Immature natural killer cell (primary cell): ENCODE results near the gene MXI1. TPM values are rescaled to one million over a fixed set of nuclear protein-coding genes. Genes with fewer than 3 reads are reported as not detected.
"Not testable (repeated sequence)": the region's sequence is repeated elsewhere in the genome, so short reads cannot be mapped to it uniquely, and the experiment has no call there.

Experiments used
- DNase-seq, 3 donors: peaks; one replicate each; pipeline ENCODE4 v3.0.0; 2022; ENCODE audit warnings: mixed read lengths in 1 of 3
- H3K27ac Mint-ChIP-seq, 6 donors: one replicate each; pipeline ENCODE4 v1.8.0; 2020; ENCODE audit warnings: mixed read lengths in 6 of 6, mild to moderate bottlenecking in 5 of 6, inconsistent platforms in 4 of 6, moderate library complexity in 3 of 6
- H3K27me3 Mint-ChIP-seq, 3 donors: one replicate each; pipeline ENCODE4 v1.8.0; 2020 to 2021; ENCODE audit warnings: low read depth in 3 of 3, mild to moderate bottlenecking in 3 of 3, mixed read lengths in 3 of 3, moderate library complexity in 3 of 3, inconsistent platforms in 1 of 3
- H3K36me3 Mint-ChIP-seq, 3 donors: one replicate each; pipeline ENCODE4 v1.8.0; 2020; ENCODE audit warnings: mixed read lengths in 3 of 3, inconsistent platforms in 2 of 3, mild to moderate bottlenecking in 2 of 3
- H3K4me1 Mint-ChIP-seq, 2 donors: one replicate each; pipeline ENCODE4 v1.8.0; 2020; ENCODE audit warnings: inconsistent platforms in 2 of 2, mild to moderate bottlenecking in 2 of 2, mixed read lengths in 2 of 2, moderate library complexity in 1 of 2
- H3K4me3 Mint-ChIP-seq, 5 donors: one replicate each; pipeline ENCODE4 v1.8.0; 2020; ENCODE audit warnings: mild to moderate bottlenecking in 5 of 5, mixed read lengths in 5 of 5, inconsistent platforms in 3 of 5, moderate library complexity in 3 of 5
- H3K9me3 Mint-ChIP-seq, 6 donors: one replicate each; pipeline ENCODE4 v1.8.0; 2020; ENCODE audit warnings: mild to moderate bottlenecking in 6 of 6, mixed read lengths in 6 of 6, inconsistent platforms in 4 of 6, moderate library complexity in 3 of 6
- polyA plus RNA-seq, 3 donors: library from polyadenylated mRNA; unstranded; fragments of 300-500 nt; fragmentation: Illumina TruSeq; gene quantifications; one replicate each; pipeline ENCODE4 v1.2.3, GENCODE V29; 2021

MXI1 gene
- polyA plus RNA-seq, 3 donors from 2014 or later = 7.1 to 11.4 (median 9.7) TPM

- DNase-seq, H3K36me3 Mint-ChIP-seq, H3K4me3 Mint-ChIP-seq, H3K27ac Mint-ChIP-seq, H3K4me1 Mint-ChIP-seq, H3K9me3 Mint-ChIP-seq: not testable (repeated sequence)
- H3K27me3 Mint-ChIP-seq = peaks cover 13 to 27% (median 23%) of the 10 kb centered on the region in 3 donors
Observed at GRCh38 chr10:110201046-110201445, 6.4 kb upstream of the MXI1 start.

DNA sequence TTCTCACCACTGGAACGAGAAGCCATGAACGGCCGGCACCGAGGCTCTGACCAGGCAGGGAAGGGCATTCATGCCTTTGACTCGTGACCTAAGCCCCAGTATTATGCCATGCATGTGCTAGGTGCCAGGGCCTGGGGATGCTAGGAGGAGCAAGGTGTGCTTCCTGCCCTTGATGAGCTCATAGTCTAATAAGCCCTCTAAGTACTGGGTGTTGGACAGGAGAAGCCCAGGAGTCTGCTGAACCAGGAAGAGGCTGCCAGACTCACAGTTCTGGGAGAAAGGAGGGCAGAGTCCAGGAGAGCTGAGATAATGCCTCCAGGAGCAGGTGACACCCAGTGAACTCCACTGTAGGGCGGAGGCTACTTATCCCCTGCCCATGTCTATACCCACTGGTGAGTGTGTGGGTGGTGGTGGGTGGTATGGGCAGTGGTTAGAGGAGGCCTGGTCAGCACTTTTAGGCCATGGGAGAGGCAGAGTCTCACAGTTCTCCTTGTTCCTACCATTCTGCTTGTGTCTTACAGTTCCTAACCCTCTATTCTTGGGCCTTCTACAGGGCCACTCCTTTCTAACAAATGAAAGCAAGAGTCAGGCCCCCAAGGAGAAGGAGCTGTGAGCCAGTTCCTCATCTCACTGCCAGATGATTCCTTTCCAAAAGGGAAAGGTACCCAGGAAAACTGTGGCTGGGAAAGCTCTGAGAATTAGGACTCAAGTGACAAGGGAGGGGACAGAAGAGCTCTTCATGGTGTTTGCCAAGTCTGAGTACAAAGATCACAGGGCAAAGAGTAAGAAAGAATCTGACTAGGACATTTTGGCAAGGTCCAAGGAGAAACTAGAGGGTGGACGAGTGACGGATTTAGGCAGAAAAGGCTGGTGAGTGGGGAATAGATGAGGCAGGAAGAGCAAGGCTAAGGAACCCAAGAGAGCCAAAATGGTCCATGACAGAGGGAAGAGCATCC lies 3.6 kb upstream of the MXI1 start:
- Mint-ChIP-seq H3K4me3 (no peak overlapping the region), H3K36me3 (peaks cover 0 to 3% (median 0%) of the 10 kb centered on the region in 3 donors), H3K9me3 (no peaks in the 10 kb centered on the region), H3K27me3 (peaks cover 13 to 31% (median 30%) of the 10 kb centered on the region in 3 donors), H3K27ac (no peak overlapping the region), H3K4me1 (peaks cover 17 to 20% of the 10 kb centered on the region in 2 donors)
- no peak for DNase-seq

DNA sequence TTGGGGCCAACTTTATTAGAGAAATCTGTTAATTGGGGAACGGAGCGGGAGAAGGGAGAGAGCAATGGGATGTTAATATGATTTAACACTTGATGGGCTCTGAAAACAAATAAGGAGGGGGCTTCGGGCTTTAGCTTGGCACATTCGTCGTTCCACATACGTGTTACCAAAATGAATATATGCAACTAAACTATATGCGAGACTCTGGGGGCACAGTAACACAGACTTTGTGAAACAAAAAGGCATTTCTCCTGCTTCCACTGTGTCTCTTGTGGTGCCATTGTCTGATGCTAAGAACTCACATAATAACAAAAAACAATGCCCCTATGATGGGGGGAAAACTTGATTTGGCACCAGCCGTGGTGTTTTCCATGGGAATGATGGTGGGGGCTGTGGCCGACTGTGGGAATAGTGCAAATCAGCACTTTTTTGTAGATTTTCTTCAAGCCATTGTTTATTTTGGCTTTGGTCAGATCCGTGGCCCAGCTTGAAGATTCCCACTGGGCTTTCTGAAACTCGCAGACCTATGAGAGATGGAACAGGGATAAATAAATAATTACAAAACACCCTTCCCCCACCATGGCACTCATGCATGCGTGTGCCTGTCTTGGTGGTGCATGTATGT lies 2.2 kb upstream of the MXI1 start:
- H3K27me3 Mint-ChIP-seq = peaks cover 21 to 37% (median 36%) of the 10 kb centered on the region in 3 donors
- peaks cover 0 to 1% (median 0%) of the 10 kb centered on the region in 6 donors for H3K9me3 Mint-ChIP-seq
- peak overlapping the region in 1 of 5 donors; percentile 27 for H3K4me3 Mint-ChIP-seq
- no peak for DNase-seq
- H3K4me1 Mint-ChIP-seq = peaks cover 25 to 31% of the 10 kb centered on the region in 2 donors
- no peak overlapping the region for H3K27ac Mint-ChIP-seq
- H3K36me3 Mint-ChIP-seq = peaks cover 0 to 3% (median 0%) of the 10 kb centered on the region in 3 donors

- Mint-ChIP-seq H3K36me3 (no peaks in the 10 kb centered on the region), H3K4me3 (peak overlapping the region; percentile 93 to 98 (median 93)), H3K27me3 (peaks cover 17 to 42% (median 36%) of the 10 kb centered on the region in 3 donors), H3K4me1 (peaks cover 45 to 52% of the 10 kb centered on the region in 2 donors), H3K27ac (peak overlapping the region; percentile 41 to 79 (median 72)), H3K9me3 (peaks cover 0 to 4% (median 0%) of the 10 kb centered on the region in 6 donors)
- peak; percentile 31 to 48 (median 40) for DNase-seq
Observed at GRCh38 chr10:110207805-110208613, 604 bp downstream of the MXI1 start.

DNA sequence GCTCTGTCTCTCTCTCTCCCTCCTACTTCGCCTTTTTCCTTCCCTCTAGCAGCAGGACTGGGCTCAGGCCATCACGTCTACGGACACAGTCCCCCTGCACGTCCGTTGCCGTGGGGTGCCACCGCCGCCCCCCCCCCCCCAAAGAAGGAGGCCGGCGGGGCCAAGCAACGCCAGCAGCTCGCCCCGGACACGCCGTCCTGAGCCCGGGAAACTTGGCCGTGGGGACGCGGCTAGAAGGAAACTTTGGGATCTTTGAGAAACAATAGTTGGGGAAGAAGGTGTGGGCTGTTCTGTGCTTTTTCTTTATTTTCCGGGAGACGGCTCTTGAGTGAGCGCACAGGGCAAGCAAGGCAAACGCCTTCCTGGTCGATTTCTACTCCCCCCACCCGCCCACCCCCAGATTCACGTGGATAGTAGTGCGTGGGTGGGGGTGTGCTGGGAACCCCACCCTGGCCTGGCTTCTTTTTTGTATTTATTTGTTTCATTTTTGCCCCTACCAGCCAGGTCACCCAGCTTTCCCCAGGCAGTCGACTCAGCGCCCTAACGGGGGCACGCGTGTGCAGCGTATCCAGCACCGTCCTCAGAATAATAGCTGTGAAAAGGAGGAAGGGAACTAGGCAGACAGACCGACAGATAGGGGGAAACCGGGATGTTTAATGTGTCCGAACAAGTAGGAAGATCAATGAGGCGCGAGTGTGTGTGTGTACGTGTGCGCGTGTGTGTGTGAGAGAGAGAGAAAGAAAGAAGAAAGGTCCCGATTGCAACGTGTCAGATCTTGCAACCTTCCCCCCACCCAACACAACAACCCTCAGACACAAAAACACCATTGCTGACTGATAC lies 1.4 kb downstream of the MXI1 start:
- Mint-ChIP-seq H3K4me3 (peak overlapping the region; percentile 93 to 98 (median 93)), H3K27me3 (peaks cover 17 to 42% (median 39%) of the 10 kb centered on the region in 3 donors), H3K36me3 (no peaks in the 10 kb centered on the region), H3K9me3 (peaks cover 0 to 7% (median 0%) of the 10 kb centered on the region in 6 donors), H3K4me1 (peaks cover 45 to 52% of the 10 kb centered on the region in 2 donors), H3K27ac (peak overlapping the region; percentile 46 to 90 (median 72))
- peak; percentile 17 to 24 (median 21) for DNase-seq

GRCh38 chr10:110209454-110209925 lies 2.1 kb downstream of the MXI1 start:
- H3K36me3 Mint-ChIP-seq = no peaks in the 10 kb centered on the region

GRCh38 chr10:110209926-110210673 lies 2.7 kb downstream of the MXI1 start:
- DNase-seq = peak; percentile 50 to 72 (median 63)
- Mint-ChIP-seq H3K9me3 (peaks cover 0 to 7% (median 0%) of the 10 kb centered on the region in 6 donors), H3K27ac (peak overlapping the region; percentile 65 to 97 (median 86)), H3K4me3 (peak overlapping the region; percentile 93 to 98 (median 96)), H3K36me3 (no peaks in the 10 kb centered on the region), H3K4me1 (peaks cover 45 to 52% of the 10 kb centered on the region in 2 donors), H3K27me3 (peaks cover 17 to 42% (median 38%) of the 10 kb centered on the region in 3 donors)

More at GRCh38 chr10:110209454-110209925, 2.1 kb downstream of the MXI1 start:
- Mint-ChIP-seq H3K9me3 (peaks cover 0 to 7% (median 0%) of the 10 kb centered on the region in 6 donors), H3K27me3 (peaks cover 17 to 39% (median 39%) of the 10 kb centered on the region in 3 donors), H3K27ac (peak overlapping the region; percentile 15 to 90 (median 62)), H3K4me3 (peak overlapping the region; percentile 93 to 98 (median 93)), H3K4me1 (peaks cover 45 to 52% of the 10 kb centered on the region in 2 donors)
- peak; percentile 47 to 68 (median 48) for DNase-seq

GRCh38 chr10:110210674-110211464 lies 3.5 kb downstream of the MXI1 start:
- peaks cover 0 to 4% (median 1%) of the 10 kb centered on the region in 3 donors for H3K36me3 Mint-ChIP-seq
- H3K4me1 Mint-ChIP-seq = peaks cover 45 to 52% of the 10 kb centered on the region in 2 donors
- DNase-seq = peak; percentile 87 to 89 (median 88)
- H3K27me3 Mint-ChIP-seq = peaks cover 17 to 46% (median 37%) of the 10 kb centered on the region in 3 donors
- H3K9me3 Mint-ChIP-seq = peaks cover 0 to 7% (median 0%) of the 10 kb centered on the region in 6 donors
- peak overlapping the region; percentile 90 to 96 (median 96) for H3K4me3 Mint-ChIP-seq
- H3K27ac Mint-ChIP-seq = peak overlapping the region; percentile 65 to 97 (median 89)

DNA sequence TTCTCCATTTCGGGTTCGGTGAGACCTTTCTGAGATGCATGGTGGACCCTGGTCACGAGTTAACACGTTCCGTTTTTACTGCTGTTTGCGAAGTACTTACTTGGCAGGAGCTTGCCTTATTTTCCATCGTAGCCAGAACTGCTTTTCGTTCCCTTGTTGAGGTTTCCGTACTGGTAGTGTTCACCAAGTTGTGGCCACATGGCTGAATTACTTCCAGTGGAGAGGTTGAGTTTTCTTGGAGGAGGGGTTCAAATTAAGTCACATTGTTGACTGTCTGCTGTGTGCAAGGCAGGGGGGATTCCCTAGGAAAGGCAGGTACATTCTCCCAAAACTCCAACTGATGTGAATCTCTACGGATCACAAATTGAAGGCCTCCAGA lies 4.0 kb downstream of the MXI1 start:
- Mint-ChIP-seq H3K9me3 (peaks cover 0 to 7% (median 0%) of the 10 kb centered on the region in 6 donors), H3K27me3 (peaks cover 21 to 49% (median 32%) of the 10 kb centered on the region in 3 donors), H3K4me1 (peaks cover 44 to 52% of the 10 kb centered on the region in 2 donors), H3K27ac (peak overlapping the region in 5 of 6 donors; percentile 86 to 97 (median 92)), H3K36me3 (peaks cover 0 to 4% (median 3%) of the 10 kb centered on the region in 3 donors), H3K4me3 (peak overlapping the region; percentile 90 to 96 (median 96))
- DNase-seq = no peak

GRCh38 chr10:110212119-110213006 lies 5.0 kb downstream of the MXI1 start:
- Mint-ChIP-seq H3K9me3 (peaks cover 0 to 7% (median 0%) of the 10 kb centered on the region in 6 donors), H3K4me1 (peaks cover 36 to 44% of the 10 kb centered on the region in 2 donors), H3K27me3 (peaks cover 19 to 44% (median 27%) of the 10 kb centered on the region in 3 donors), H3K27ac (peak overlapping the region in 4 of 6 donors; percentile 7 to 97 (median 86)), H3K4me3 (peak overlapping the region; percentile 18 to 96 (median 93)), H3K36me3 (peaks cover 0 to 4% (median 3%) of the 10 kb centered on the region in 3 donors)
- peak in 1 of 3 donors; percentile 18 for DNase-seq
